D341Med (cell line): Measurements from ENCODE around the gene AK5.

Source experiments
- DNase-seq: peaks from one replicate; pipeline ENCODE4 v3.0.0; 2012; ENCODE audit warnings: low spot score

AK5 gene

DNA sequence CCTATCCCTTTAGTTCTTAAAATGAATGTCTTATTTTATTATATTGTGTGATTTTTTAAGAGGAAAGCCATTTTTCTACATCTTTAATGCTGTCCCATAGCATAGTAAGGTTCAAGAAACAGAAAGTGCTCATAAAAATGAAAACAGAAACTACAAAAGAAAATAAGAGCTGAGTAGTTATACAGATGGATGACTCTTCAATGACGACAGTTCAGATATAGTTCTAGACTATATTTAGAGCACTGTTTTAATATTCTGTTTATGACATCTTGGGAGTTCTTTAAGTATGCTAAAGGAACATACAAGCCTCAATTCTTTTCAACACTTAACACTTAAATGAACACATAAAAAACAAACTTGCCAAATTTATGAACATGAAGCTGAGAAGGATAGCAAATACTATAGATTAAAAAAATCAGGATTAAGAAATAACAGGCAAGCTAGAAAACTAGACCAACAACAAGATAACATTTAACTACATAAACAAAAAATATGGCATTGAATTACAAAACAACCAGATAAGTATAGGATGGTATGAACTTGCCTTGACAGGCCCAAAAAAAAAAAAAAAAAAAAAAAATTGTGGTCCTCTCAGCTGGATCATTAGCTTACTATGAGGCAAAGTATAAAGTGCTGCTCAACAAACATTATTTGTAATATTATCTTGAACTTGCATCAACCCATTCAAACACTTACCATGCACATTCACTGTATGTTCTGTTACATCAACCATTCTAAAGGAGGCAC lies 312.7 kb downstream of the AK5 start:
- no peak for DNase-seq

DNA sequence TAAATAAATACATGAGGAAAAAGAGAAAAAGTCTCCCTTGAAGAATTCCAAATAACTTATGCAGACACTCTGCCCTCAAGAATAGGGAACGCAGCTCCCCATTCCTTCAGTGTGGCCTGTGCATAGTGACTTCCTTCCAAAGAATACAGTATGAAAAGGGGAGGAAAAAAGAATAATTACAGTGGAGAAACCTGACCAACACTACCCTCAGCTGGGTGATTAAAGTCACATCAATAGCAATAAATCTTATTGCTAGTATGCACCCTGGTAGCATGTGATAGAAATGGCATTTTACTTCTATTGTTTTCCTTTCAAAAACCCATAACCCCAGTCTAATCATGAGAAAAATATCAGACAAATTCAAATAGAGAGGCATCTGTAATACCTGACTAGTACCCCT lies 315.5 kb downstream of the AK5 start:
- DNase-seq: no peak

DNA sequence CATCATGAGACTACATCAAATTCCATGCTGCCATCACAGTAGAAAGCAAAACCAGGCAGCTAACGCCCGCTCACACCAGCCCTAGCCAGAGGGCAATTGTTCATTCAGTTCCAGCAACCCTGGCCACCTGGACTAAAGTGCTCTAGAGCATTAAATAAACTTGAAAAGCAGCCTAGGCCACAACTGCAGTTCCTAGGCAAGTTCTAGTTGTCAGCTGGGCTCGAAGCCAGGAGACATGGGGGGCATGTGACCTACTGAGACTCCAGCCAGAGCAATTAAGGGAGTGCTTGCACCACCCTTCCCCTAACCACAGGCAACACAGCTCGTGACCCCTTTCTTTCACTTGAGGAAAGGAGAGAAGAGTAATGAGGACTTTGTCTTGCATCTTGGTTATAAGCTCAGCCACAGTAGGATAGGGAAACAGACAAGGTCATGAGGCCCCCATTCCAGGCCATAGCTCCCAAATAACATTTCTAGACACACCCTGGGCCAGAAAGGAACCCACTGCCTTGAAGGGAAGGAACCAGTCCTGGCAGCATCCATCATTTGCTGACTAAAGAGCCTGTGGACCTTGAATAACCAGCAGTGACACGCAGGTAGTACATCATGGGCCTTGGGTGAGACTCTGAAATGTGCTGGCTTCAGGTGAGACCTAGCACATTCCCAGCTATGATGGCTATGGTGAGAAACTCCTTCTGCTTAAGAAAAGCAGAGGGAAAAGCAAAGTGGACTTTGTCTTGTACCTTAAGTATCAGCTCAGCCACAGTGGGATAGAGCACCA lies 323.6 kb downstream of the AK5 start:
- no peak for DNase-seq

DNA sequence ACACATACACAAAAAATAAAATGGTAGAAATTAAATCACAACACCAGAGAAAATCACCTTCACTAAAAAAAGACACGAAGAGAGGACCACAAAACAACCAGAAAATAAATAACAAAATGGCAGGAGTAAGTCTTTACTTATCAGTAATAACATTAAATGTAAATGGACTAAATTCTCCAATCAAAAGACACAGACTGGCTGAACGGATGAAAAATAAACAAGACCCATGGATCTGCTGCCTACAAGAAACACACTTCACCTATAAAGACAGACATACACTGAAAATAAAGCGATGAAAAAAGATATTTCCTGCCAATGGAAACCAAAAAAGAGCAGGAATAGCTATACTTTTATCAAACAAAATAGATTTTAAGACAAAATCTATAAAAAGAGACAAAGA lies 327.1 kb downstream of the AK5 start:
- DNase-seq: no peak
